HG02885 (cell line): Measurements from ENCODE around the gene MICAL2.

Source experiments
- ATAC-seq: cut with Tn5 transposase; IDR thresholded peaks from one replicate; pipeline ENCODE4 v1.9.1; 2021; ENCODE audit warnings: mild to moderate bottlenecking; ENCODE audit not compliant: unreplicated experiment, poor library complexity

The MICAL2 gene

GRCh38 chr11:12238420-12238819 lies 128.0 kb downstream of the MICAL2 start:
- no peak for ATAC-seq

GRCh38 chr11:12239396-12239795 lies 129.0 kb downstream of the MICAL2 start:
- no peak for ATAC-seq

- no peak for ATAC-seq
Observed at GRCh38 chr11:12239804-12240371, 129.5 kb downstream of the MICAL2 start.

- no peak for ATAC-seq
Observed at GRCh38 chr11:12240677-12241076, 130.3 kb downstream of the MICAL2 start.

GRCh38 chr11:12241401-12241800 lies 131.0 kb downstream of the MICAL2 start:
- no peak for ATAC-seq

GRCh38 chr11:12241971-12242672 lies 131.7 kb downstream of the MICAL2 start:
- no peak for ATAC-seq

- ATAC-seq: no peak
Observed at GRCh38 chr11:12242966-12243365, 132.6 kb downstream of the MICAL2 start.

GRCh38 chr11:12243486-12243885 lies 133.1 kb downstream of the MICAL2 start:
- ATAC-seq: no peak

- no peak for ATAC-seq
Observed at GRCh38 chr11:12243911-12244550, 133.6 kb downstream of the MICAL2 start.

- no peak for ATAC-seq
Observed at GRCh38 chr11:12245091-12245490, 134.7 kb downstream of the MICAL2 start.

GRCh38 chr11:12245549-12246016 lies 135.2 kb downstream of the MICAL2 start:
- ATAC-seq: no peak

- ATAC-seq: no peak
Observed at GRCh38 chr11:12246147-12246546, 135.8 kb downstream of the MICAL2 start.

- no peak for ATAC-seq
Observed at GRCh38 chr11:12246989-12247388, 136.6 kb downstream of the MICAL2 start.

- no peak for ATAC-seq
Observed at GRCh38 chr11:12247543-12248254, 137.3 kb downstream of the MICAL2 start.

GRCh38 chr11:12248330-12248729 lies 137.9 kb downstream of the MICAL2 start:
- ATAC-seq: no peak

GRCh38 chr11:12249590-12250260 lies 139.3 kb downstream of the MICAL2 start:
- ATAC-seq: no peak

- no peak for ATAC-seq
Observed at GRCh38 chr11:12251666-12252560, 141.5 kb downstream of the MICAL2 start.

- ATAC-seq: no peak
Observed at GRCh38 chr11:12253843-12254281, 143.5 kb downstream of the MICAL2 start.

- ATAC-seq: no peak
Observed at GRCh38 chr11:12258451-12258850, 148.1 kb downstream of the MICAL2 start.
